Parathyroid adenoma (tissue), 2 donors: ENCODE measurements around the gene LRP10.

Source experiments
- H2AFZ ChIP-seq: fragments of 300-600 bp; sonication (generic); one replicate; pipeline ENCODE4 v1.7.0; 2017; ENCODE audit warnings: antibody characterized with exemption, mild to moderate bottlenecking
- H3K27ac ChIP-seq: fragments of 300-600 bp; sonication (generic); one replicate; pipeline ENCODE4 v1.7.0; 2017
- H3K27me3 ChIP-seq: fragments of 300-600 bp; sonication (generic); one replicate; pipeline ENCODE4 v1.7.0; 2017; ENCODE audit warnings: low read length; ENCODE audit not compliant: control insufficient read depth, insufficient read depth
- H3K36me3 ChIP-seq: fragments of 300-600 bp; sonication (generic); one replicate; pipeline ENCODE4 v1.7.0; 2017; ENCODE audit warnings: low read length; ENCODE audit not compliant: control insufficient read depth, insufficient read depth
- H3K4me1 ChIP-seq: fragments of 300-600 bp; sonication (generic); one replicate; pipeline ENCODE4 v1.7.0; 2017; ENCODE audit warnings: control low read depth
- H3K4me2 ChIP-seq: fragments of 300-600 bp; sonication (generic); one replicate; pipeline ENCODE4 v1.7.0; 2017; ENCODE audit warnings: low read length
- H3K4me3 ChIP-seq: fragments of 300-600 bp; sonication (generic); one replicate; pipeline ENCODE4 v1.7.0; 2017; ENCODE audit warnings: low read depth, low read length
- H3K79me2 ChIP-seq: fragments of 300-600 bp; sonication (generic); one replicate; pipeline ENCODE4 v1.7.0; 2017; ENCODE audit warnings: control low read depth
- H3K9ac ChIP-seq: fragments of 300-600 bp; sonication (generic); one replicate; pipeline ENCODE4 v1.7.0; 2017; ENCODE audit warnings: mild to moderate bottlenecking
- H3K9me3 ChIP-seq: fragments of 300-600 bp; sonication (generic); one replicate; pipeline ENCODE4 v1.7.0; 2017; ENCODE audit warnings: low read length; ENCODE audit not compliant: control insufficient read depth
- TF ChIP-seq, protein P1 (sequence below): fragments of 300-600 bp; sonication (generic); IDR thresholded peaks from one replicate; pipeline ENCODE4 v1.7.0; 2017; ENCODE audit warnings: antibody characterized with exemption, mild to moderate bottlenecking
- donor health status: primary hyperparathyroidism.

LRP10 gene

DNA sequence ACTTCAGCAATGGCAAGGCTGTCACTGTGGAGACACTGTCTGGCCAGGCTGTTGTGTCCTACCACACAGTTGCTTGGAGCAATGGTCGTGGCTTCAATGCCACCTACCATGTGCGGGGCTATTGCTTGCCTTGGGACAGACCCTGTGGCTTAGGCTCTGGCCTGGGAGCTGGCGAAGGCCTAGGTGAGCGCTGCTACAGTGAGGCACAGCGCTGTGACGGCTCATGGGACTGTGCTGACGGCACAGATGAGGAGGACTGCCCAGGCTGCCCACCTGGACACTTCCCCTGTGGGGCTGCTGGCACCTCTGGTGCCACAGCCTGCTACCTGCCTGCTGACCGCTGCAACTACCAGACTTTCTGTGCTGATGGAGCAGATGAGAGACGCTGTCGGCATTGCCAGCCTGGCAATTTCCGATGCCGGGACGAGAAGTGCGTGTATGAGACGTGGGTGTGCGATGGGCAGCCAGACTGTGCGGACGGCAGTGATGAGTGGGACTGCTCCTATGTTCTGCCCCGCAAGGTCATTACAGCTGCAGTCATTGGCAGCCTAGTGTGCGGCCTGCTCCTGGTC lies 4.3 kb downstream of the LRP10 start:
- no peak overlapping the region for H3K9ac ChIP-seq
- H3K4me3 ChIP-seq: no peak overlapping the region
- no peak overlapping the region for H2AFZ ChIP-seq
- H3K4me2 ChIP-seq: no peak overlapping the region
- TF ChIP-seq, protein P1, sequence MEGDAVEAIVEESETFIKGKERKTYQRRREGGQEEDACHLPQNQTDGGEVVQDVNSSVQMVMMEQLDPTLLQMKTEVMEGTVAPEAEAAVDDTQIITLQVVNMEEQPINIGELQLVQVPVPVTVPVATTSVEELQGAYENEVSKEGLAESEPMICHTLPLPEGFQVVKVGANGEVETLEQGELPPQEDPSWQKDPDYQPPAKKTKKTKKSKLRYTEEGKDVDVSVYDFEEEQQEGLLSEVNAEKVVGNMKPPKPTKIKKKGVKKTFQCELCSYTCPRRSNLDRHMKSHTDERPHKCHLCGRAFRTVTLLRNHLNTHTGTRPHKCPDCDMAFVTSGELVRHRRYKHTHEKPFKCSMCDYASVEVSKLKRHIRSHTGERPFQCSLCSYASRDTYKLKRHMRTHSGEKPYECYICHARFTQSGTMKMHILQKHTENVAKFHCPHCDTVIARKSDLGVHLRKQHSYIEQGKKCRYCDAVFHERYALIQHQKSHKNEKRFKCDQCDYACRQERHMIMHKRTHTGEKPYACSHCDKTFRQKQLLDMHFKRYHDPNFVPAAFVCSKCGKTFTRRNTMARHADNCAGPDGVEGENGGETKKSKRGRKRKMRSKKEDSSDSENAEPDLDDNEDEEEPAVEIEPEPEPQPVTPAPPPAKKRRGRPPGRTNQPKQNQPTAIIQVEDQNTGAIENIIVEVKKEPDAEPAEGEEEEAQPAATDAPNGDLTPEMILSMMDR: no peak
- H3K27me3 ChIP-seq: no peaks in the 10 kb centered on the region
- H3K4me1 ChIP-seq: peaks cover 6% of the 10 kb centered on the region
- H3K36me3 ChIP-seq: no peaks in the 10 kb centered on the region
- H3K27ac ChIP-seq: no peak overlapping the region
- no peaks in the 10 kb centered on the region for H3K9me3 ChIP-seq
- H3K79me2 ChIP-seq: peaks cover 2% of the 10 kb centered on the region

DNA sequence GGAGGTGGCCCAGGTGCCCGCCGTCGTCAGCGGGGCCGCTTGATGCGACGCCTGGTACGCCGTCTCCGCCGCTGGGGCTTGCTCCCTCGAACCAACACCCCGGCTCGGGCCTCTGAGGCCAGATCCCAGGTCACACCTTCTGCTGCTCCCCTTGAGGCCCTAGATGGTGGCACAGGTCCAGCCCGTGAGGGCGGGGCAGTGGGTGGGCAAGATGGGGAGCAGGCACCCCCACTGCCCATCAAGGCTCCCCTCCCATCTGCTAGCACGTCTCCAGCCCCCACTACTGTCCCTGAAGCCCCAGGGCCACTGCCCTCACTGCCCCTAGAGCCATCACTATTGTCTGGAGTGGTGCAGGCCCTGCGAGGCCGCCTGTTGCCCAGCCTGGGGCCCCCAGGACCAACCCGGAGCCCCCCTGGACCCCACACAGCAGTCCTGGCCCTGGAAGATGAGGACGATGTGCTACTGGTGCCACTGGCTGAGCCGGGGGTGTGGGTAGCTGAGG lies 5.5 kb downstream of the LRP10 start:
- TF ChIP-seq, protein P1: no peak
- H3K36me3 ChIP-seq: no peaks in the 10 kb centered on the region
- no peak overlapping the region for H3K9ac ChIP-seq
- no peaks in the 10 kb centered on the region for H3K9me3 ChIP-seq
- H3K27me3 ChIP-seq: no peaks in the 10 kb centered on the region
- H3K4me3 ChIP-seq: no peak overlapping the region
- H3K4me2 ChIP-seq: no peak overlapping the region
- H3K27ac ChIP-seq: no peak overlapping the region
- H3K4me1 ChIP-seq: peaks cover 12% of the 10 kb centered on the region
- H2AFZ ChIP-seq: no peak overlapping the region
- H3K79me2 ChIP-seq: peaks cover 5% of the 10 kb centered on the region

DNA sequence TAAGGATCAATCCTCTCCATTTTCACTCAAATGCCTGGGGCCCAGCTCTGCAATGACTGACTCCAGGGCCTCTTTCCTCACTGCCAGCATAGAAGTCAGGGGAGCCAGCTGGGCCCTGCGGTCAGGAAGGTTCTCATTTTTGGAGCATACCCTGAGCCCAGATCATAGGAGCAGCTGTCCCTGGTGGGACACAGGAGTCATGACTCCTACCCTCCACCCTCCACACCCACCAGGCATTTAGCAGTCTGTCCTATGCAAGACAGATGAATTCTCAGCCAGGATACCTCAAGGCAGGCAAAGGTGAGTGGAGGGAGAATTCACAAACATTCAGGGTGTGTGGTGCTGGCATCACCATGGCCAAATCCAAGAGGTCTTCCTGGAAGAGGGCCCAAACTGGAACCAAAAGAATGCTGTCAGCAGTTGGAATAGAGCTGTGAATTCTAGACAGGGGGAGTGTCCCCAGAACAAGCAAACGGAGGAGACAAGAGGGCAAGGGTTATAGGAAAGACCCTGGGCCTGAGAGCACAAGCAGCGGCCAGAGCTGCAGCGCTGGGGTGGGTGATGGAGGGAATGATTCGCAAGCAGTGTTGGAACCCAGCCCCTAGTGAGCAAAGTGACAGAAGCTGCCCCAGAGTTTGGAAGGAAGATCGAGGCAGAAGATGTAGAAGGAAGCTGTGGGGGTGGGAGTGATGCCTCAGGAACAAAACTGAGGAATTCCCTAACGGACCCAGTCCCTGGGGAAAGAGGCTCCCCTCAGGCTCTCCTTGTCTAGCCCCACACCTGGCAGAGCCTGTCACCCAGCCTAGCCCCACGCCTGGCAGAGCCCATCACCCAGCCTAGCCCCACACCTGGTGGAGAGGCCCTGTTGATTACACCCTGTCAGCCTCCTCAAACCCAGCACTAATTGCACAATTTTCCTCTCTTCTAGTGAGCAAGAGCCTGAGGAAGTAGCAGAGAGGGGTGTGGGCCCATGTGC lies 7.0 kb downstream of the LRP10 start:
- H3K4me1 ChIP-seq: peaks cover 20% of the 10 kb centered on the region
- no peaks in the 10 kb centered on the region for H3K9me3 ChIP-seq
- TF ChIP-seq, protein P1: no peak
- no peak overlapping the region for H3K4me2 ChIP-seq
- no peak overlapping the region for H3K27ac ChIP-seq
- H3K4me3 ChIP-seq: no peak overlapping the region
- no peaks in the 10 kb centered on the region for H3K27me3 ChIP-seq
- H2AFZ ChIP-seq: no peak overlapping the region
- H3K9ac ChIP-seq: no peak overlapping the region
- H3K36me3 ChIP-seq: no peaks in the 10 kb centered on the region
- H3K79me2 ChIP-seq: peaks cover 3% of the 10 kb centered on the region

DNA sequence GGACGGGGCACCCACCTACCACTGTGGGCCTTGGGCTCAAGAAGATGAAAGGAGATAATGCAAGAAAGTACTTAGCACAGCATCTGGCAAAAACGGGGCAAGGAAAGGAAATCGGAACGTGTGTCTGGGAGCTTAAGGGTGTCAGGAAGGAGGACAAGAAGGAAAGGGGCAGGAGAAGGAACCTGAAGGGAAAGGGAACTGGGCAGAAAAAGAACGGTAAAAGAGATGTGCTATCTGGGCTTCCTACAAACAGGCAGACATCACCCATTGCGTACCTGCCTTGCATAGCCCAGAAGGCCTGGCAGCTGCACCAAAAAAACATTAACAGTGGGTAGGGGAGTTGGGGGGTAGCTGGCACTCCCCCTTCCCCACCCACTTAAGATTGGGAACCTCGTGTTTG lies 10.5 kb downstream of the LRP10 start:
- peaks cover 32% of the 10 kb centered on the region for H3K4me1 ChIP-seq
- H3K9me3 ChIP-seq: no peaks in the 10 kb centered on the region
- no peak overlapping the region for H3K4me3 ChIP-seq
- H3K36me3 ChIP-seq: no peaks in the 10 kb centered on the region
- TF ChIP-seq, protein P1: no peak
- no peak overlapping the region for H3K9ac ChIP-seq
- no peaks in the 10 kb centered on the region for H3K27me3 ChIP-seq
- peak overlapping the region; percentile 94 for H3K27ac ChIP-seq
- H2AFZ ChIP-seq: peak overlapping the region; percentile 61
- peaks cover 10% of the 10 kb centered on the region for H3K79me2 ChIP-seq
- H3K4me2 ChIP-seq: no peak overlapping the region
